ENCODE measurements around the gene GAREM1.
"Not testable (repeated sequence)": the region's sequence is repeated elsewhere in the genome, so short reads cannot be mapped to it uniquely, and the experiment has no call there.

Gene GAREM1

GRCh38 chr18:32308493-32309120 lies 162.1 kb downstream of the GAREM1 start:
- in situ Hi-C loops (cut with MboI; ENCODE audit: low sequenced_read_pairs), result no loop called here

DNA sequence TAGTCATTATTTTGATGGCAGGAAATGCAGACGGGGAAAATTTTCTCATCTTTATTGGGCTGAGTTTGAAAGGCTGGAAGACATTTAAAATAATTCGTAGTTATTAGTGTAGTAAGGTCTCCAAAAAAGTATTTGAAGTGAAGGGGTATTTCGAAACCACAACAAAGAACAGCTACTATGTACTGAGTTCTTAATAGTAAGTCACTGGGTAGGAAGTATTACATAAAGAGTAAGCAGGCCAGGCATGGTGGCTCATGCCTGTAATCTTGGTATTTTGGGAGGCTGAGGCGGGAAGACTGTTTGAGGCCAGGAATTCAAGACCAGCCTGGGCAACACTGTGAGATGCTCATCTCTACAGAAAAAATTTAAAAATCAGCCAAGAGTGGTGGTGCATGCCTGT lies 167.3 kb downstream of the GAREM1 start:
- Histone ChIP-seq H3K36me3 (replicated peaks) (no peaks in the 10 kb centered on the region), H3K9me3 (no peaks in the 10 kb centered on the region), H3K4me3 (no peak overlapping the region), H3K27me3 (ENCODE audit: low read depth) (no peaks in the 10 kb centered on the region), H3K4me1 (no peaks in the 10 kb centered on the region)
- in situ Hi-C loops (cut with MboI; ENCODE audit: low sequenced_read_pairs), result no loop called here
- DNase-seq (ENCODE audit: low spot score in 2 of 2), result no peak

More at GRCh38 chr18:32308493-32309120, 162.1 kb downstream of the GAREM1 start:
- Histone ChIP-seq H3K9me3 (no peaks in the 10 kb centered on the region), H3K27me3 (ENCODE audit: low read depth) (no peaks in the 10 kb centered on the region), H3K4me3 (no peak overlapping the region), H3K36me3 (replicated peaks) (no peaks in the 10 kb centered on the region), H3K4me1 (no peaks in the 10 kb centered on the region)
- DNase-seq (ENCODE audit: low spot score in 2 of 2), result no peak

DNA sequence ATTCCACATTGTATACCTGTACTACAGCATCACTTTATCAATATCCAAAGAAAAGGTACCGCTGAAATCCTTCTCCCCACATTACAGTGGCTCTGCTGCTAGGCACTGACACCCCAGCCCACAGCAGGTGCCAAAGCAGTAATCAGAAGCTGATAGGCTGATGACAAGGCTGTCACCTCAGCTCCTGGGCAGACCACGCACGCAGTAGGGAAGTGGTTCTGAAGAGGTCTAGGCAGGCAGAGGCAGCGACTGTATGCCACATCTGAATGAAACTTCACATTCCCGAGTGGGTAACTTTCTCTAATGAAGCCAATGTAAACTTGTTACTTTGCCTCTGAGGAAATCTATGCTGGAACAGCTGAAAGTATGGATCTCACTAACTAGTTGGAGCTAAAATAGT lies 167.9 kb downstream of the GAREM1 start:
- Histone ChIP-seq H3K4me3 (no peak overlapping the region), H3K36me3 (replicated peaks) (no peaks in the 10 kb centered on the region), H3K4me1 (no peaks in the 10 kb centered on the region), H3K9me3 (no peaks in the 10 kb centered on the region), H3K27me3 (ENCODE audit: low read depth) (no peaks in the 10 kb centered on the region)
- in situ Hi-C loops (cut with MboI; ENCODE audit: low sequenced_read_pairs), result no loop called here
- DNase-seq (ENCODE audit: low spot score in 2 of 2), result no peak

DNA sequence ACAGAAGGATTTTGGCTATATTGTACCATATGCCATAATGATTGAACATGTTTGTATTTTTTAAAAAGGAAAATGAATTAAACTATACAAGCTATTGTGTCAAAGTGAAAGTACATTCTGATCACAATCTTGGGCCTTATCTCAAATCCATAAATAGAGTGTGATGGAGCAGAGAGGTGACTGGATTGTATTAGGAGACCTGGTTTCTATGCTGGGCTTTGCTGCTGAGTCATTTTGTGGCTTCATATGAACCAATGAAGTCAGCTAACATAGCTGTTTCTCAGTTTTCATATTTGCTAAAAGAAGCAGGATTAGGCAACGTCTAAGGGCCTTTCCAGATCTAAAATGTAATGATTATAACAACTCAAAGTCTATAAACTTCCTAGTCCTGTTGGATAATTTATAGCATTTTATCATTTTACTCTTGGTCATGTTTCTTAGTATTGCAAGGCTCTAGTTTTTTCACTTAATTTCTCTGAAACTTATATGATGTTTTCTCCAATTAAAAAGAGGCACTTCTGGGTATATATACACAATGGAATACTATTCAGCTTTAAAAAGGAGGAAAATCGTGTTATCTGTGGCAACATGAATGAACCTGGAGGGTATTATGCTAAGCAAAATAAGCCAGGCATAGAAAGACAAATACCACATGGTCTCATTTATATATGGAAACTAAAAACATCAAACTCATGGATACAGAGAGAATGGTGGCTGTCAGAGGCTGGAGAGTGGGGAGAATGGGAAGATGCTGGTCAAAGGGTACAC lies 168.5 kb downstream of the GAREM1 start:
- in situ Hi-C loops (cut with MboI; ENCODE audit: low sequenced_read_pairs), result no loop called here
- no peaks in the 10 kb centered on the region for H3K27me3 ChIP-seq (ENCODE audit: low read depth)
- no peaks in the 10 kb centered on the region for H3K9me3 ChIP-seq
- no peaks in the 10 kb centered on the region for H3K36me3 ChIP-seq (replicated peaks)
- no peak for DNase-seq (ENCODE audit: low spot score in 2 of 2)
- H3K4me3 ChIP-seq, result no peak overlapping the region
- no peaks in the 10 kb centered on the region for H3K4me1 ChIP-seq

DNA sequence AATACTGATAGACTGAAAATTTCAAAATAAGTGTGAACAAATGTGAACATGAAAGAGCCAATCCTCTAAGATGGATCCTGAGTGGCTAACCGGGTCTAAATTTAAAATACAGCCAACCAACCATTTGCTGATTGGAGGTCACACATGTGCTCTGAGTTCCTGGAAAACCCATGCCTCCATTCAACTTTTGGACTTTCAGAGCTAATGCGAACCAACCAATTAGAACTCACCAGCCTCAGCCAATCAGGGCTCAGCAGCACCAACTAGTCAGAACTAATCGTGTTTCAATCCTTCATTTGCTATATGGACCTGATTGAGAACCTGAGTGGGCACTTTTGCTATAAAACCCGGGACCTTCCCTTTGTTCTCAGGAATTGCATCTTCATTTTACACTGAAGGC lies 169.3 kb downstream of the GAREM1 start:
- DNase-seq (ENCODE audit: low spot score in 2 of 2), result no peak
- H3K4me1 ChIP-seq, result no peaks in the 10 kb centered on the region
- in situ Hi-C loops (cut with MboI; ENCODE audit: low sequenced_read_pairs), result no loop called here
- no peak overlapping the region for H3K4me3 ChIP-seq
- no peaks in the 10 kb centered on the region for H3K27me3 ChIP-seq (ENCODE audit: low read depth)
- no peaks in the 10 kb centered on the region for H3K9me3 ChIP-seq
- no peaks in the 10 kb centered on the region for H3K36me3 ChIP-seq (replicated peaks)

DNA sequence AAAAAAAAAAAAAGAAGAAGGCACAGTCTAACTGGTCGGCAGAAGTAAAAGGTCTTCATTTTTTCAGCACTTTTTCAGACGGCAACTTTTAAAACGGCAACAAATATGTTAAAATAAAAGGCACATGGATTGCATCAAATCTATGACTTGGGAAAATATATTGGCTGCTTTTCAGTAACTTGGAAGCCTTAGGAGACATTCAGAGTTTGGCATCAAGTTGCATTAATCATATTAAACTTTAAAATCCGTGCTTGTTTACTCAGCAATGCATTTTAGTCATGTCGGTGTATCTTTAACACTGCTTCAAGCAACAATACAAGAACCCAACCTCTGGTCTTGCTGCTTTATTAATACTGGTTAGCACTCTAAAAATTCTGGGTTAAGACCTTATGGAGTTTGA lies 169.8 kb downstream of the GAREM1 start:
- Histone ChIP-seq H3K4me1 (no peaks in the 10 kb centered on the region), H3K27me3 (ENCODE audit: low read depth) (no peaks in the 10 kb centered on the region), H3K4me3 (no peak overlapping the region), H3K36me3 (replicated peaks) (no peaks in the 10 kb centered on the region), H3K9me3 (no peaks in the 10 kb centered on the region)
- in situ Hi-C loops (cut with MboI; ENCODE audit: low sequenced_read_pairs), result no loop called here
- DNase-seq (ENCODE audit: low spot score in 2 of 2), result no peak

DNA sequence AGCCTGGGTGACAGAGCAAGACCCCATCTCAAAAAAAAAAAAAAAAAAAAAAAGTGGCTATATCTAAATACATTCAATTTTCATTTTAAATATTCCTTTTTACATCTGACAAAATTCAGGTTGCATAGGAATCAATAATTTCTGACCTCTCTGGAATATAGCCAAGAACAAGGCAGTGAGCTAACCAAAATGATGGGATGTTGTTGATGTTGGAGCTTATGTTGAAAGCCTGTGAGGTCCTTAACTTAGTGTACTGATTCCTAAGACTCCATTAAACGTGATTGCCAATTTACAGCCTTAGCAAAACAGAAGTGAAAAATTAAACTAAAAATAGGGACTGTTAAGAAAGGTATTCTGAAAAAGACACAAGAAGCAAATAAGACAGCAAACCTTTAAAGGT lies 171.2 kb downstream of the GAREM1 start:
- in situ Hi-C loops (cut with MboI; ENCODE audit: low sequenced_read_pairs), result no loop called here
- H3K36me3 ChIP-seq (replicated peaks), result no peaks in the 10 kb centered on the region
- no peak overlapping the region for H3K4me3 ChIP-seq
- H3K4me1 ChIP-seq, result no peaks in the 10 kb centered on the region
- H3K27me3 ChIP-seq (ENCODE audit: low read depth), result no peaks in the 10 kb centered on the region
- no peak for DNase-seq (ENCODE audit: low spot score in 2 of 2)
- no peaks in the 10 kb centered on the region for H3K9me3 ChIP-seq

DNA sequence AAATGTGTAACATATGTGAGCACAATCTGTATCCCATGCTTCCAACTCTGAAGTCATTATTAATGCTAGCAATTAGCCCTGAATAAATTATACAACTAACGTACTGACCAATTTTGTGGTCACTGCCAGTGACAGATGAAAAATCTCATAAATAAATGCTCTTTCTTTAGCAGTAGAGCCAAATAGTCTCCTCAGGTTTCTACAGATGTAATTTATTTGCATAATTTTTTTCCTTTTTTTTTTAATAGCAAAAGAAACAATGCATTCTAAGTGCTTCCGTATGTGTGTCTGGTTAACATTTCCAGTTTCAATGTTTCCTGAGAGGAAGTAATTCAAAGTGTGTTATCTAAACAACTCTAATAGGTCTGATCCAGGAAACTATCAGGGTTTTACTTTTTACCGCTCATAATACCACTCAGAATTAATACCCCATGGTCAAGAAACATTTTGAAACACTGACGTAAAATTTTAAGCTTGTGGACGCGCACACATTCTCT lies 172.5 kb downstream of the GAREM1 start:
- Histone ChIP-seq H3K4me1 (no peaks in the 10 kb centered on the region), H3K4me3 (no peak overlapping the region), H3K9me3 (no peaks in the 10 kb centered on the region), H3K36me3 (replicated peaks) (no peaks in the 10 kb centered on the region), H3K27me3 (ENCODE audit: low read depth) (no peaks in the 10 kb centered on the region)
- in situ Hi-C loops (cut with MboI; ENCODE audit: low sequenced_read_pairs), result no loop called here
- DNase-seq (ENCODE audit: low spot score in 2 of 2), result no peak

DNA sequence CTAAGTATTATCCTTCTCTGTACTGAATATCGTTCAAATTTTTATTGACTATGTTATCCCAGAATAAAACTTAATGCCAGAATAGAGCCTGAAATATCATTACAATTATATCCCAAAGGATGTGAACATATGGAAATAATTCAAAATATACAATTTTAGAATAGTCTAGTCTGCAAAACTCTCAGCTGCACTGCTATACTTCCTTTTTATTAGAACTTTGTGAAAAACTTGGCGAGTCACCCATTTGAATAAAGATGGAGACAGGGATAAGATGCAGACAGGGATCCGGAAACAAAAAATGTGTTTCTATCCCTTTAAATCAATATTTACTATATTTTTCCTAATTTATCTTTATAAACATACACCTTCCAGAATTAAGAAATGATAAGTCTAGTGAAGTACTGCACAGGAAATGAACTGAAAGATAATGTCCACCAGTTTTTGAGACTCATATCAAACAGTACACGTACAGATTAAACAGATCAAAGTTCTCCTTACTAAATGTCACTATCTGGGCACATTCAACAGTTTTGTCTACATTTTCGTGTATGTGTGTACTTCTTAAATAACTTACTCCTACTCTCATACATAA lies 173.0 kb downstream of the GAREM1 start:
- no peak overlapping the region for H3K4me3 ChIP-seq
- in situ Hi-C loops (cut with MboI; ENCODE audit: low sequenced_read_pairs), result no loop called here
- no peaks in the 10 kb centered on the region for H3K4me1 ChIP-seq
- no peaks in the 10 kb centered on the region for H3K36me3 ChIP-seq (replicated peaks)
- no peaks in the 10 kb centered on the region for H3K9me3 ChIP-seq
- no peaks in the 10 kb centered on the region for H3K27me3 ChIP-seq (ENCODE audit: low read depth)
- no peak for DNase-seq (ENCODE audit: low spot score in 2 of 2)

DNA sequence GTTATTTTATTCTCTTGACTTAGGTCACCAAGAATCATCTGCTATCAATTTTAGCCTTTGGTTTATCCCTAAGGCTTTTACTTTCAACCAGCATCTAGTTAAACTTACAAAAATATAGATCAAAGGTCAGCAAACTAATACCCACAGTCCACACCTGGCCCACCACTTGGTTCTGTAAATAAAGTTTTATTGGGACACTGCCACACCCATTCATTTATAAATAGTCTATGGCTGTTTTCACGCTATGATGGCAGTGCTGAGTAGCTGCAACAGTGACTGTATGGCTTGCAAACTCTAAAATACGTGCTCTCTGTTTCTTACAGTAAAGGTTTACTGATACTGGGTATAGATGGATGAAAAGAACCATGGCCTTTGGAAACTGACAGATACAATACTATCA lies 173.8 kb downstream of the GAREM1 start:
- DNase-seq (ENCODE audit: low spot score in 2 of 2), result no peak
- no peaks in the 10 kb centered on the region for H3K27me3 ChIP-seq (ENCODE audit: low read depth)
- no peaks in the 10 kb centered on the region for H3K4me1 ChIP-seq
- no peaks in the 10 kb centered on the region for H3K9me3 ChIP-seq
- no peaks in the 10 kb centered on the region for H3K36me3 ChIP-seq (replicated peaks)
- in situ Hi-C loops (cut with MboI; ENCODE audit: low sequenced_read_pairs), result no loop called here
- H3K4me3 ChIP-seq, result no peak overlapping the region

- no peaks in the 10 kb centered on the region for H3K27me3 ChIP-seq (ENCODE audit: low read depth)
- H3K36me3 ChIP-seq (replicated peaks), result no peaks in the 10 kb centered on the region
- in situ Hi-C loops (cut with MboI; ENCODE audit: low sequenced_read_pairs), result no loop called here
- no peak for DNase-seq (ENCODE audit: low spot score in 2 of 2)
- no peaks in the 10 kb centered on the region for H3K9me3 ChIP-seq
- H3K4me3 ChIP-seq, result no peak overlapping the region
- no peaks in the 10 kb centered on the region for H3K4me1 ChIP-seq
These were observed 175.1 kb downstream of the GAREM1 start for GRCh38 chr18:32295604-32296003.

GRCh38 chr18:32293107-32293506 lies 177.6 kb downstream of the GAREM1 start:
- no peaks in the 10 kb centered on the region for H3K27me3 ChIP-seq (ENCODE audit: low read depth)
- H3K9me3 ChIP-seq, result no peaks in the 10 kb centered on the region
- DNase-seq (ENCODE audit: low spot score in 2 of 2), result no peak
- H3K36me3 ChIP-seq (replicated peaks), result no peaks in the 10 kb centered on the region
- in situ Hi-C loops (cut with MboI; ENCODE audit: low sequenced_read_pairs), result no loop called here
- H3K4me1 ChIP-seq, result no peaks in the 10 kb centered on the region
- no peak overlapping the region for H3K4me3 ChIP-seq

DNA sequence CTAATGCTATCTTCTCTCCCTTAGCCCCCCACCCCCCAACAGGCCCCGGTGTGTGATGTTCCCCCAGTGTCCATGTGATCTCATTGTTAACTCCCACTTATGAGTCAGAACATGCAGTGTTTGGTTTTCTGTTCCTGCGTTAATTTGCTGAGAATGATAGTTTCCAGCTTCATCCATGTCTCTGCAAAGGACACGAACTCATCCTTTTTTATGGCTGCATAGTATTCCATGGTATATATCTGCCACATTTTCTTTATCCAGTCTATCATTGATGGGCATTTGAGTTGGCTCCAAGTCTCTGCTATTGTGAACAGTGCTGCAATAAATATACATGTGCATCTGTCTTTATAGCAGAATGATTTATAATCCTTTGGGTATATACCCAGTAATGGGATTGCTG lies 179.1 kb downstream of the GAREM1 start:
- H3K4me1 ChIP-seq; H3K27me3 ChIP-seq (ENCODE audit: low read depth); H3K9me3 ChIP-seq; DNase-seq (ENCODE audit: low spot score in 2 of 2); H3K36me3 ChIP-seq (replicated peaks); in situ Hi-C loops (cut with MboI; ENCODE audit: low sequenced_read_pairs); H3K4me3 ChIP-seq: not testable (repeated sequence)

DNA sequence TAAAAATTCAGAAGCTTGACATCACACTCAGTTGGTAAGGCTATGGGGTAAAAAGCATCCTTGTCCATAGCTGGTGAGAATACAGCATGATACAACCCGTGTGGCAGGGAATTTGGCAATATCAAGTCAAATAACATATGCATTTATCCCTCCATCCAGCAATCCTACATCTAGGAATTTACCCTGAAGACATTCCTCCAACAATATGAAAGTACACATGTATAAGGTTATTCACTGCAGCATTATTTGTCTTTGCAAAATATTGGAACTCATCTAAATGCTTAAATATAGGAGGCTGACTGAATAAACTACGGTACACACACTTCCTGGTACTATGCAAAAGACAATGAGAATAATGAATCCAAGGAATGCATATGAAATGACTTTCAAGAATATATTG lies 179.9 kb downstream of the GAREM1 start:
- H3K4me1 ChIP-seq, result no peaks in the 10 kb centered on the region
- H3K27me3 ChIP-seq (ENCODE audit: low read depth), result no peaks in the 10 kb centered on the region
- no peak overlapping the region for H3K4me3 ChIP-seq
- no peaks in the 10 kb centered on the region for H3K36me3 ChIP-seq (replicated peaks)
- no peak for DNase-seq (ENCODE audit: low spot score in 2 of 2)
- H3K9me3 ChIP-seq, result no peaks in the 10 kb centered on the region
- in situ Hi-C loops (cut with MboI; ENCODE audit: low sequenced_read_pairs), result no loop called here
